ENCODE measurements around the gene CNTNAP4. TPM values are rescaled to one million over a fixed set of nuclear protein-coding genes. Genes with fewer than 3 reads are reported as not detected.

The CNTNAP4 gene
- total and polyA plus RNA-seq, 2 experiments from 2014 or later = 0.64 to 1.1 TPM

GRCh38 chr16:76386784-76387183 lies 109.6 kb downstream of the CNTNAP4 start:
- H3K9me3 ChIP-seq (ENCODE audit: low read depth) = no peaks in the 10 kb centered on the region
- no peak overlapping the region for H3K27ac ChIP-seq
- DNase-seq (ENCODE audit: low spot score) = no peak
- no peak overlapping the region for H3K4me3 ChIP-seq
- no peak overlapping the region for H3K4me2 ChIP-seq
- no peak for TF ChIP-seq CTCF (IDR thresholded peaks at IDR 0.05; ENCODE audit: poor library complexity)
- TF ChIP-seq EZH2phosphoT487 (IDR thresholded peaks at IDR 0.05; ENCODE audit: low read depth, severe bottlenecking, unreplicated experiment) = no peak
- no peak for TF ChIP-seq EZH2 (IDR thresholded peaks at IDR 0.05; ENCODE audit: borderline replicate concordance)
- no peaks in the 10 kb centered on the region for H3K36me3 ChIP-seq (replicated peaks; ENCODE audit: insufficient read depth, low read depth)
- H3K9me2 ChIP-seq (replicated peaks; ENCODE audit: insufficient read depth) = no peaks in the 10 kb centered on the region
- no peak overlapping the region for H2AFZ ChIP-seq
- no peaks in the 10 kb centered on the region for H3K27me3 ChIP-seq
- H3K79me2 ChIP-seq = no peaks in the 10 kb centered on the region
- no peaks in the 10 kb centered on the region for H4K20me1 ChIP-seq (ENCODE audit: insufficient read depth, poor library complexity, severe bottlenecking)
- H3K4me1 ChIP-seq (ENCODE audit: insufficient read depth) = no peaks in the 10 kb centered on the region

- no peaks in the 10 kb centered on the region for H3K27me3 ChIP-seq
- no peaks in the 10 kb centered on the region for H3K36me3 ChIP-seq (replicated peaks; ENCODE audit: insufficient read depth, low read depth)
- no peak for DNase-seq (ENCODE audit: low spot score)
- no peaks in the 10 kb centered on the region for H4K20me1 ChIP-seq (ENCODE audit: insufficient read depth, poor library complexity, severe bottlenecking)
- no peaks in the 10 kb centered on the region for H3K4me1 ChIP-seq (ENCODE audit: insufficient read depth)
- H3K9me2 ChIP-seq (replicated peaks; ENCODE audit: insufficient read depth) = no peaks in the 10 kb centered on the region
- no peak overlapping the region for H3K4me2 ChIP-seq
- no peak overlapping the region for H3K4me3 ChIP-seq
- H2AFZ ChIP-seq = no peak overlapping the region
- 48% methylated on average over 2 of the region's 2 CpGs for WGBS (ENCODE audit: low lambda C conversion rate, missing lambda C conversion rate)
- H3K9me3 ChIP-seq (ENCODE audit: low read depth) = no peaks in the 10 kb centered on the region
- H3K79me2 ChIP-seq = no peaks in the 10 kb centered on the region
- TF ChIP-seq CTCF (IDR thresholded peaks at IDR 0.05; ENCODE audit: poor library complexity) (no peak), EZH2phosphoT487 (IDR thresholded peaks at IDR 0.05; ENCODE audit: low read depth, severe bottlenecking, unreplicated experiment) (no peak), EZH2 (IDR thresholded peaks at IDR 0.05; ENCODE audit: borderline replicate concordance) (no peak)
- no peak overlapping the region for H3K27ac ChIP-seq
Observed at GRCh38 chr16:76387994-76388393, 110.8 kb downstream of the CNTNAP4 start.

- Histone ChIP-seq H3K4me2 (no peak overlapping the region), H3K9me2 (replicated peaks; ENCODE audit: insufficient read depth) (no peaks in the 10 kb centered on the region), H3K27me3 (no peaks in the 10 kb centered on the region), H4K20me1 (ENCODE audit: insufficient read depth, poor library complexity, severe bottlenecking) (no peaks in the 10 kb centered on the region), H3K27ac (no peak overlapping the region), H2AFZ (no peak overlapping the region), H3K79me2 (no peaks in the 10 kb centered on the region), H3K4me3 (no peak overlapping the region), H3K4me1 (ENCODE audit: insufficient read depth) (no peaks in the 10 kb centered on the region), H3K36me3 (replicated peaks; ENCODE audit: insufficient read depth, low read depth) (no peaks in the 10 kb centered on the region), H3K9me3 (ENCODE audit: low read depth) (no peaks in the 10 kb centered on the region)
- no peak for TF ChIP-seq EZH2 (IDR thresholded peaks at IDR 0.05; ENCODE audit: borderline replicate concordance)
- TF ChIP-seq EZH2phosphoT487 (IDR thresholded peaks at IDR 0.05; ENCODE audit: low read depth, severe bottlenecking, unreplicated experiment) = no peak
- no peak for TF ChIP-seq CTCF (IDR thresholded peaks at IDR 0.05; ENCODE audit: poor library complexity)
- no peak for DNase-seq (ENCODE audit: low spot score)
- 77% methylated on average over 6 of the region's 6 CpGs for WGBS (ENCODE audit: low lambda C conversion rate, missing lambda C conversion rate)
Observed at GRCh38 chr16:76389126-76389525, 111.9 kb downstream of the CNTNAP4 start.

- Histone ChIP-seq H3K9me2 (replicated peaks; ENCODE audit: insufficient read depth) (no peaks in the 10 kb centered on the region), H3K79me2 (no peaks in the 10 kb centered on the region), H3K36me3 (replicated peaks; ENCODE audit: insufficient read depth, low read depth) (no peaks in the 10 kb centered on the region), H3K4me1 (ENCODE audit: insufficient read depth) (no peaks in the 10 kb centered on the region), H3K9me3 (ENCODE audit: low read depth) (no peaks in the 10 kb centered on the region), H3K27me3 (no peaks in the 10 kb centered on the region), H4K20me1 (ENCODE audit: insufficient read depth, poor library complexity, severe bottlenecking) (no peaks in the 10 kb centered on the region), H3K4me2 (no peak overlapping the region), H2AFZ (no peak overlapping the region), H3K27ac (no peak overlapping the region), H3K4me3 (no peak overlapping the region)
- DNase-seq (ENCODE audit: low spot score) = no peak
- 73% methylated on average over 1 of the region's 1 CpG for WGBS (ENCODE audit: low lambda C conversion rate, missing lambda C conversion rate)
- TF ChIP-seq CTCF (IDR thresholded peaks at IDR 0.05; ENCODE audit: poor library complexity) (no peak), EZH2 (IDR thresholded peaks at IDR 0.05; ENCODE audit: borderline replicate concordance) (no peak)
Observed at GRCh38 chr16:76390476-76390875, 113.3 kb downstream of the CNTNAP4 start.
